GM12878 (cell line): ENCODE data around the gene TMEM238L. TPM values are rescaled to one million over a fixed set of nuclear protein-coding genes. Genes with fewer than 3 reads are reported as not detected.

Experiments used
- CTCF ChIP-seq, 3 experiments: IDR thresholded peaks in 2 of 3; conservative IDR thresholded peaks in 1 of 3; 2 replicates each; pipeline ENCODE4 v1.5.1; 2011; ENCODE audit warnings: low read depth in 3 of 3, low read length in 3 of 3, mild to moderate bottlenecking in 3 of 3, control low read depth in 2 of 3, moderate library complexity in 2 of 3, inconsistent platforms in 1 of 3, mixed read lengths in 1 of 3; ENCODE audit not compliant: control insufficient read depth in 2 of 3, insufficient read depth in 1 of 3; ENCODE audit errors: extremely low read depth in 1 of 3
- NFXL1 ChIP-seq: fragments of 450-650 bp; IDR thresholded peaks from 2 replicates; pipeline ENCODE4 v1.6.1; 2017; ENCODE audit warnings: antibody characterized with exemption, mild to moderate bottlenecking, borderline replicate concordance
- NR2C2 ChIP-seq: IDR thresholded peaks from 2 replicates; pipeline ENCODE4 v1.6.1; 2011; ENCODE audit warnings: borderline replicate concordance, low read depth; ENCODE audit not compliant: control insufficient read depth, insufficient read length
- RELB ChIP-seq: fragments of 450-650 bp; IDR thresholded peaks from 2 replicates; pipeline ENCODE4 v1.6.1; 2017; ENCODE audit warnings: low read depth, mild to moderate bottlenecking, moderate library complexity
- SMC3 ChIP-seq: IDR thresholded peaks from 2 replicates; pipeline ENCODE4 v1.6.1; 2011; ENCODE audit warnings: low read length, improper control_type of control experiment, borderline replicate concordance
- TCF3 ChIP-seq: IDR thresholded peaks from 2 replicates; pipeline ENCODE4 v1.6.1; 2012; ENCODE audit warnings: low read depth, mild to moderate bottlenecking, low read length, borderline replicate concordance; ENCODE audit not compliant: insufficient read depth
- ZBTB11 ChIP-seq: fragments of 450-650 bp; formaldehyde crosslinking; IDR thresholded peaks from 2 replicates; pipeline ENCODE4 v1.5.0; 2022; ENCODE audit warnings: mild to moderate bottlenecking, missing genetic modification characterization
- polyA plus RNA-seq, 11 experiments: library from polyadenylated mRNA; depleted of rRNA in 4 of 11; unstranded in 6 of 11; stranded (reverse) in 5 of 11; fragments of >200 nt; fragmentation: Nextera tagmentation in 4 of 11; fragmentation: Illumina TruSeq in 1 of 11; extraction: Ambion mirVana in 4 of 11; extraction: Trizol in 1 of 11; gene quantifications; 1 replicate in 1 of 11; 2 replicates in 10 of 11; pipeline versions ENCODE4 v1.2.1 to v1.2.3, GENCODE V29; 2011 to 2016; ENCODE audit warnings: inconsistent platforms in 2 of 11, missing spikeins in 2 of 11, low read depth in 1 of 11
- total RNA-seq, 4 experiments: library from RNA; depleted of rRNA in 3 of 4; stranded (reverse); fragments of >200 nt in 3 of 4; fragmentation: Illumina TruSeq in 1 of 4; extraction: Trizol in 1 of 4; gene quantifications; 2 replicates each; pipeline versions ENCODE4 v1.2.1 to v1.2.3, GENCODE V29; 2013 to 2021

Gene TMEM238L
- total and polyA plus RNA-seq, 10 of the 15 experiments (the other 5 are each of a cell fraction or from before 2014, with no cell fraction given): not detected

GRCh38 chr17:10777890-10778289 lies 26.0 kb downstream of the TMEM238L start (continued):
- TF ChIP-seq ZBTB11: no peak
- TF ChIP-seq NFXL1: no peak
- TF ChIP-seq TCF3: no peak
- TF ChIP-seq NR2C2: no peak
- TF ChIP-seq CTCF (IDR thresholded peaks at IDR 0.05 in 2 of 3, conservative IDR thresholded peaks at IDR 0.05 in 1 of 3; ENCODE audit: control insufficient read depth in 2 of 3, extremely low read depth in 1 of 3, insufficient read depth in 1 of 3, low read depth in 3 of 3, low read length in 3 of 3): no peak
- no peak for TF ChIP-seq RELB
- no peak for TF ChIP-seq SMC3
